Fibroblast of the aortic adventitia (primary cell): ENCODE measurements around the gene GOLGA8J. TPM values are rescaled to one million over a fixed set of nuclear protein-coding genes. Genes with fewer than 3 reads are reported as not detected.
A peak's percentile ranks its signal among the peaks of the same experiment; 100 is the strongest.
"Not testable (repeated sequence)": the region's sequence is repeated elsewhere in the genome, so short reads cannot be mapped to it uniquely, and the experiment has no call there.

Experiments used
- DNase-seq: peaks from one replicate; pipeline ENCODE4 v3.0.0-alpha.2; 2010; ENCODE audit warnings: low read depth
- H3K4me3 ChIP-seq: 2 replicates; pipeline ENCODE4 v1.5.1; 2011; ENCODE audit warnings: low read depth, mild to moderate bottlenecking, control low read depth, low read length, moderate library complexity
- CTCF ChIP-seq: IDR thresholded peaks from 2 replicates; pipeline ENCODE4 v1.5.1; 2011; ENCODE audit warnings: mild to moderate bottlenecking, low read length, control low read depth, inconsistent platforms; ENCODE audit not compliant: insufficient read depth
- total RNA-seq: library from RNA; depleted of rRNA; stranded (reverse); fragments of >200 nt; gene quantifications from 2 replicates; pipeline ENCODE4 v1.2.3, GENCODE V29; 2012; ENCODE audit warnings: low replicate concordance

Gene GOLGA8J
- total RNA-seq, 1 donor = not detected

- TF ChIP-seq CTCF = no peak
- H3K4me3 ChIP-seq = no peak overlapping the region
- no peak for DNase-seq
These were observed 19.9 kb upstream of the GOLGA8J start for GRCh38 chr15:30062881-30063280.

- TF ChIP-seq CTCF = no peak
- no peak overlapping the region for H3K4me3 ChIP-seq
- DNase-seq = no peak
These were observed 18.8 kb upstream of the GOLGA8J start for GRCh38 chr15:30063835-30064546.

GRCh38 chr15:30065025-30065801, 17.5 kb upstream of the GOLGA8J start:
- no peak overlapping the region for H3K4me3 ChIP-seq
- peak; percentile 75 for DNase-seq
- no peak for TF ChIP-seq CTCF

- DNase-seq = no peak
- H3K4me3 ChIP-seq = no peak overlapping the region
- no peak for TF ChIP-seq CTCF
These were observed 14.4 kb upstream of the GOLGA8J start for GRCh38 chr15:30068326-30068725.

GRCh38 chr15:30072630-30073029, 10.1 kb upstream of the GOLGA8J start:
- DNase-seq = no peak
- no peak overlapping the region for H3K4me3 ChIP-seq
- no peak for TF ChIP-seq CTCF

GRCh38 chr15:30073915-30074314, 8.8 kb upstream of the GOLGA8J start:
- H3K4me3 ChIP-seq = no peak overlapping the region
- no peak for TF ChIP-seq CTCF
- no peak for DNase-seq

- peak; percentile 9 for DNase-seq
- not testable (repeated sequence) for H3K4me3 ChIP-seq
These were observed 1.9 kb upstream of the GOLGA8J start for GRCh38 chr15:30080816-30081215.

- H3K4me3 ChIP-seq, DNase-seq: not testable (repeated sequence)
These were observed 15.1 kb downstream of the GOLGA8J start for GRCh38 chr15:30097827-30098226.

GRCh38 chr15:30102890-30103289, 20.1 kb downstream of the GOLGA8J start:
- not testable (repeated sequence) for H3K4me3 ChIP-seq, DNase-seq

- DNase-seq = not testable (repeated sequence)
These were observed 21.3 kb downstream of the GOLGA8J start for GRCh38 chr15:30103941-30104507.

GRCh38 chr15:30110591-30110990, 27.8 kb downstream of the GOLGA8J start:
- H3K4me3 ChIP-seq, DNase-seq: not testable (repeated sequence)

More at GRCh38 chr15:30103941-30104507, 21.3 kb downstream of the GOLGA8J start:
- not testable (repeated sequence) for H3K4me3 ChIP-seq
